GM21717 (cell line): ENCODE measurements around the gene RASA4.
"Not testable (repeated sequence)": the region's sequence is repeated elsewhere in the genome, so short reads cannot be mapped to it uniquely, and the experiment has no call there.

ENCODE experiments used
- ATAC-seq: cut with Tn5 transposase; IDR thresholded peaks from one replicate; pipeline ENCODE4 v1.9.1; 2021; ENCODE audit warnings: mild to moderate bottlenecking, moderate library complexity; ENCODE audit not compliant: unreplicated experiment

The RASA4 gene

GRCh38 chr7:102545288-102545687, 71.3 kb downstream of the RASA4 start:
- not testable (repeated sequence) for ATAC-seq

- not testable (repeated sequence) for ATAC-seq
Measured at GRCh38 chr7:102544372-102544771, 72.2 kb downstream of the RASA4 start.

GRCh38 chr7:102543596-102543995, 73.0 kb downstream of the RASA4 start, which contains the start of gene UPK3BL2:
TSS of gene UPK3BL2 (minus strand) at chr7:102543696. CDS start at chr7:102543636, 60 bp downstream.
- ATAC-seq = not testable (repeated sequence)

GRCh38 chr7:102542771-102543170, 73.8 kb downstream of the RASA4 start:
- ATAC-seq = not testable (repeated sequence)

- ATAC-seq = not testable (repeated sequence)
Measured at GRCh38 chr7:102542083-102542482, 74.5 kb downstream of the RASA4 start.

- ATAC-seq = not testable (repeated sequence)
Measured at GRCh38 chr7:102540604-102541003, 76.0 kb downstream of the RASA4 start.

GRCh38 chr7:102535062-102535615, 81.4 kb downstream of the RASA4 start:
- ATAC-seq = not testable (repeated sequence)

- not testable (repeated sequence) for ATAC-seq
Measured at GRCh38 chr7:102532127-102532526, 84.4 kb downstream of the RASA4 start.

GRCh38 chr7:102531583-102531982, 85.0 kb downstream of the RASA4 start:
- ATAC-seq = not testable (repeated sequence)

- ATAC-seq = not testable (repeated sequence)
Measured at GRCh38 chr7:102527822-102528793, 88.4 kb downstream of the RASA4 start.

GRCh38 chr7:102527182-102527581, 89.4 kb downstream of the RASA4 start:
- ATAC-seq = not testable (repeated sequence)

GRCh38 chr7:102524803-102525202, 91.8 kb downstream of the RASA4 start:
- not testable (repeated sequence) for ATAC-seq
